Measurements from ENCODE around the gene EIF4B. TPM values are rescaled to one million over a fixed set of nuclear protein-coding genes. Genes with fewer than 3 reads are reported as not detected.
"Not testable (repeated sequence)": the region's sequence is repeated elsewhere in the genome, so short reads cannot be mapped to it uniquely, and the experiment has no call there.

The EIF4B gene
- total RNA-seq, 2 experiments from 2014 or later, result 264 to 382 TPM

- Mint-ChIP-seq H3K9me3 (ENCODE audit: low read depth) (no peaks in the 10 kb centered on the region), H3K4me1 (peaks cover under 1% of the 10 kb centered on the region), H3K27ac (no peak overlapping the region), H3K36me3 (no peaks in the 10 kb centered on the region), H3K4me3 (no peak overlapping the region), H3K27me3 (peaks cover 28% of the 10 kb centered on the region)
- no peak for ATAC-seq
- CTCF ChIA-PET, result interaction anchor here (1.3 to 11.8 kb wide), 2 partner anchors 96 to 285 kb away, joined by 3 to 367 read pairs; no protein-coding TSS in a partner anchor
- no peak for DNase-seq
Observed at GRCh38 chr12:52977170-52977569, 29.1 kb upstream of the EIF4B start.

- no peak overlapping the region for H3K27ac Mint-ChIP-seq
- H3K4me1 Mint-ChIP-seq, result no peaks in the 10 kb centered on the region
- H3K27me3 Mint-ChIP-seq, result peaks cover 33% of the 10 kb centered on the region
- no peak overlapping the region for H3K4me3 Mint-ChIP-seq
- ATAC-seq (no peak), DNase-seq (no peak)
- CTCF ChIA-PET, result interaction anchor here (0.6 to 11.8 kb wide), 44 partner anchors 10 to 858 kb away, joined by 3 to 367 read pairs (median 4); partner anchors contain the start of gene EIF4B
- no peaks in the 10 kb centered on the region for H3K36me3 Mint-ChIP-seq
- no peaks in the 10 kb centered on the region for H3K9me3 Mint-ChIP-seq (ENCODE audit: low read depth)
Observed at GRCh38 chr12:52980096-52980649, 26.1 kb upstream of the EIF4B start.

GRCh38 chr12:52980650-52981423, 25.4 kb upstream of the EIF4B start:
- CTCF ChIA-PET, result interaction anchor here (0.6 to 11.8 kb wide), 46 partner anchors 9 to 859 kb away, joined by 3 to 367 read pairs (median 4); partner anchors contain the start of gene EIF4B
- Mint-ChIP-seq H3K36me3 (no peaks in the 10 kb centered on the region), H3K9me3 (ENCODE audit: low read depth) (no peaks in the 10 kb centered on the region), H3K27me3 (peaks cover 33% of the 10 kb centered on the region), H3K4me1 (no peaks in the 10 kb centered on the region), H3K4me3 (no peak overlapping the region), H3K27ac (no peak overlapping the region)
- DNase-seq (peak; percentile 90), ATAC-seq (peak; percentile 92)

- no peaks in the 10 kb centered on the region for H3K4me1 Mint-ChIP-seq
- no peak overlapping the region for H3K27ac Mint-ChIP-seq
- no peaks in the 10 kb centered on the region for H3K9me3 Mint-ChIP-seq (ENCODE audit: low read depth)
- DNase-seq (no peak), ATAC-seq (no peak)
- CTCF ChIA-PET, result interaction anchor here (11.8 kb wide), 1 partner anchor 103 kb away, joined by 367 read pairs; no protein-coding TSS in a partner anchor
- H3K36me3 Mint-ChIP-seq, result no peaks in the 10 kb centered on the region
- H3K4me3 Mint-ChIP-seq, result no peak overlapping the region
- H3K27me3 Mint-ChIP-seq, result peaks cover 19% of the 10 kb centered on the region
Observed at GRCh38 chr12:52984136-52984535, 22.1 kb upstream of the EIF4B start.

GRCh38 chr12:52988898-52989297, 17.4 kb upstream of the EIF4B start:
- Mint-ChIP-seq H3K27me3 (peaks cover 6% of the 10 kb centered on the region), H3K9me3 (ENCODE audit: low read depth) (no peaks in the 10 kb centered on the region), H3K4me3 (no peak overlapping the region), H3K4me1 (no peaks in the 10 kb centered on the region), H3K36me3 (no peaks in the 10 kb centered on the region), H3K27ac (no peak overlapping the region)
- CTCF ChIA-PET, result interaction anchor here (1.7 kb wide), 1 partner anchor 8 kb away, joined by 4 read pairs; no protein-coding TSS in a partner anchor
- ATAC-seq (no peak), DNase-seq (no peak)

- Mint-ChIP-seq H3K27ac (no peak overlapping the region), H3K4me1 (no peaks in the 10 kb centered on the region), H3K36me3 (no peaks in the 10 kb centered on the region), H3K4me3 (no peak overlapping the region), H3K9me3 (ENCODE audit: low read depth) (no peaks in the 10 kb centered on the region), H3K27me3 (peaks cover 2% of the 10 kb centered on the region)
- DNase-seq, result no peak
- CTCF ChIA-PET, result interaction anchor here (1.7 to 1.8 kb wide), 2 partner anchors 10 to 110 kb away, joined by 4 to 10 read pairs; no protein-coding TSS in a partner anchor
- no peak for ATAC-seq
Observed at GRCh38 chr12:52990206-52990605, 16.1 kb upstream of the EIF4B start.

- H3K36me3 Mint-ChIP-seq; H3K4me3 Mint-ChIP-seq; H3K27ac Mint-ChIP-seq; H3K9me3 Mint-ChIP-seq (ENCODE audit: low read depth); H3K27me3 Mint-ChIP-seq; H3K4me1 Mint-ChIP-seq; DNase-seq; ATAC-seq: not testable (repeated sequence)
- CTCF ChIA-PET, result interaction anchor here (2.3 to 3.4 kb wide), 2 partner anchors 12 to 107 kb away, joined by 9 to 20 read pairs; no protein-coding TSS in a partner anchor
Observed at GRCh38 chr12:52992240-52992639, 14.0 kb upstream of the EIF4B start.

- Mint-ChIP-seq H3K9me3 (ENCODE audit: low read depth) (no peaks in the 10 kb centered on the region), H3K36me3 (no peaks in the 10 kb centered on the region), H3K27me3 (peaks cover 4% of the 10 kb centered on the region), H3K4me3 (no peak overlapping the region), H3K4me1 (no peaks in the 10 kb centered on the region), H3K27ac (no peak overlapping the region)
- CTCF ChIA-PET, result interaction anchor here (0.5 to 3.4 kb wide), 3 partner anchors 13 to 816 kb away, joined by 3 to 20 read pairs (median 9); no protein-coding TSS in a partner anchor
- ATAC-seq, result no peak
- DNase-seq, result no peak
Observed at GRCh38 chr12:52992699-52993557, 13.3 kb upstream of the EIF4B start.

GRCh38 chr12:52993558-52993869, 12.7 kb upstream of the EIF4B start:
- H3K9me3 Mint-ChIP-seq (ENCODE audit: low read depth), result no peaks in the 10 kb centered on the region
- no peaks in the 10 kb centered on the region for H3K36me3 Mint-ChIP-seq
- CTCF ChIA-PET, result interaction anchor here (0.5 to 3.4 kb wide), 2 partner anchors 13 to 816 kb away, joined by 3 to 20 read pairs; no protein-coding TSS in a partner anchor
- H3K4me3 Mint-ChIP-seq, result no peak overlapping the region
- peaks cover 4% of the 10 kb centered on the region for H3K27me3 Mint-ChIP-seq
- ATAC-seq, result no peak
- DNase-seq, result no peak
- no peak overlapping the region for H3K27ac Mint-ChIP-seq
- H3K4me1 Mint-ChIP-seq, result no peaks in the 10 kb centered on the region

- H3K27ac Mint-ChIP-seq, result no peak overlapping the region
- ATAC-seq, result no peak
- H3K9me3 Mint-ChIP-seq (ENCODE audit: low read depth), result no peaks in the 10 kb centered on the region
Observed at GRCh38 chr12:53004178-53004577, 2.1 kb upstream of the EIF4B start.

GRCh38 chr12:53004582-53004981, 1.7 kb upstream of the EIF4B start:
- peaks cover 5% of the 10 kb centered on the region for H3K27me3 Mint-ChIP-seq
- H3K4me3 Mint-ChIP-seq, result no peak overlapping the region
- H3K27ac Mint-ChIP-seq, result no peak overlapping the region
- DNase-seq, result no peak
- H3K4me1 Mint-ChIP-seq, result peaks cover 37% of the 10 kb centered on the region
- ATAC-seq, result no peak
- CTCF ChIA-PET, result interaction anchor here (2.0 to 2.3 kb wide), 2 partner anchors 24 to 125 kb away, joined by 7 to 11 read pairs; no protein-coding TSS in a partner anchor
- H3K36me3 Mint-ChIP-seq, result peaks cover 20% of the 10 kb centered on the region
- no peaks in the 10 kb centered on the region for H3K9me3 Mint-ChIP-seq (ENCODE audit: low read depth)

More at GRCh38 chr12:53004178-53004577, 2.1 kb upstream of the EIF4B start:
- Mint-ChIP-seq H3K36me3 (peaks cover 18% of the 10 kb centered on the region), H3K27me3 (peaks cover 9% of the 10 kb centered on the region), H3K4me3 (no peak overlapping the region), H3K4me1 (peaks cover 35% of the 10 kb centered on the region)
- CTCF ChIA-PET, result interaction anchor here (2.3 kb wide), 1 partner anchor 24 kb away, joined by 7 read pairs; no protein-coding TSS in a partner anchor
- DNase-seq, result no peak

GRCh38 chr12:53005215-53005985, 856 bp upstream of the EIF4B start:
- DNase-seq (peak; percentile 42), ATAC-seq (no peak)
- Mint-ChIP-seq H3K9me3 (ENCODE audit: low read depth) (no peaks in the 10 kb centered on the region), H3K27ac (peak overlapping the region; percentile 95), H3K4me3 (peak overlapping the region; percentile 83), H3K4me1 (peaks cover 43% of the 10 kb centered on the region), H3K27me3 (no peaks in the 10 kb centered on the region), H3K36me3 (peaks cover 26% of the 10 kb centered on the region)
- CTCF ChIA-PET, result interaction anchor here (0.7 to 2.3 kb wide), 8 partner anchors 10 to 980 kb away, joined by 3 to 11 read pairs (median 6); partner anchors contain the start of gene SP1

Data from activated CD8-positive, alpha-beta memory T cell treated with anti-CD3 and anti-CD28 coated beads, Interleukin-2, amount 10 ng/mL, durations not matched to agents 7 days and 5 days (primary cell).